GM12878 (cell line): Measurements from ENCODE around the gene LEMD3.
A peak's percentile ranks its signal among the peaks of the same experiment; 100 is the strongest.

Experiments
- ASH2L ChIP-seq: fragments of 300-600, 200-600 bp; sonication (generic); IDR thresholded peaks from 2 replicates; pipeline ENCODE4 v1.6.1; 2017; ENCODE audit warnings: low read depth, mild to moderate bottlenecking, borderline replicate concordance
- ATF3 ChIP-seq: IDR thresholded peaks from 2 replicates; pipeline ENCODE4 v1.6.1; 2011; ENCODE audit warnings: low read depth, mild to moderate bottlenecking, low read length, moderate library complexity, borderline replicate concordance; ENCODE audit errors: extremely low read depth
- BHLHE40 ChIP-seq, 2 experiments: fragments of 450-650 bp in 1 of 2; IDR thresholded peaks; 2 replicates each; pipeline ENCODE4 v1.6.1; 2011 to 2017; ENCODE audit warnings: low read depth in 2 of 2, borderline replicate concordance in 1 of 2, improper control_type of control experiment in 1 of 2, low read length in 1 of 2, mild to moderate bottlenecking in 1 of 2
- CTCF ChIP-seq, 3 experiments: IDR thresholded peaks in 2 of 3; conservative IDR thresholded peaks in 1 of 3; 2 replicates each; pipeline ENCODE4 v1.5.1; 2011; ENCODE audit warnings: low read depth in 3 of 3, low read length in 3 of 3, mild to moderate bottlenecking in 3 of 3, control low read depth in 2 of 3, moderate library complexity in 2 of 3, inconsistent platforms in 1 of 3, mixed read lengths in 1 of 3; ENCODE audit not compliant: control insufficient read depth in 2 of 3, insufficient read depth in 1 of 3; ENCODE audit errors: extremely low read depth in 1 of 3
- EP300 ChIP-seq, 2 experiments: fragments of 150-350 bp in 1 of 2; IDR thresholded peaks; 2 replicates each; pipeline ENCODE4 v1.6.1; 2011 to 2012; ENCODE audit warnings: low read depth in 2 of 2, low read length in 2 of 2, borderline replicate concordance in 1 of 2, improper control_type of control experiment in 1 of 2, inconsistent platforms in 1 of 2; ENCODE audit not compliant: control insufficient read depth in 1 of 2
- FOXM1 ChIP-seq: IDR thresholded peaks from 2 replicates; pipeline ENCODE4 v1.6.1; 2012; ENCODE audit warnings: low read depth, mild to moderate bottlenecking, inconsistent platforms, low read length, moderate library complexity
- GABPA ChIP-seq: IDR thresholded peaks from 2 replicates; pipeline ENCODE4 v1.6.1; 2014; ENCODE audit warnings: antibody characterized with exemption, low read depth, mild to moderate bottlenecking, inconsistent platforms
- IRF3 ChIP-seq: fragments of 450-650 bp; IDR thresholded peaks from 2 replicates; pipeline ENCODE4 v1.6.1; 2014; ENCODE audit warnings: mild to moderate bottlenecking
- JUND ChIP-seq: IDR thresholded peaks from 2 replicates; pipeline ENCODE4 v1.6.1; 2012; ENCODE audit warnings: low read depth, mild to moderate bottlenecking, low read length, improper control_type of control experiment, moderate library complexity
- MEF2A ChIP-seq: IDR thresholded peaks from 2 replicates; pipeline ENCODE4 v1.6.1; 2011; ENCODE audit warnings: low read depth, mild to moderate bottlenecking, low read length, moderate library complexity; ENCODE audit not compliant: insufficient read depth
- POLR2A ChIP-seq: IDR thresholded peaks from 2 replicates; pipeline ENCODE4 v1.6.1; 2011; ENCODE audit warnings: low read depth, mild to moderate bottlenecking, low read length
- RAD21 ChIP-seq: IDR thresholded peaks from 2 replicates; pipeline ENCODE4 v1.6.1; 2011; ENCODE audit warnings: mild to moderate bottlenecking, low read depth, low read length, moderate library complexity; ENCODE audit not compliant: insufficient read depth
- TAF1 ChIP-seq: IDR thresholded peaks from 2 replicates; pipeline ENCODE4 v1.6.1; 2011; ENCODE audit warnings: mild to moderate bottlenecking, low read depth, low read length, borderline replicate concordance
- ZNF592 ChIP-seq: fragments of 450-650 bp; IDR thresholded peaks from 2 replicates; pipeline ENCODE4 v1.6.1; 2017; ENCODE audit warnings: mild to moderate bottlenecking, moderate library complexity

- no peak for TF ChIP-seq IRF3
- TF ChIP-seq CTCF (IDR thresholded peaks at IDR 0.05 in 2 of 3, conservative IDR thresholded peaks at IDR 0.05 in 1 of 3; ENCODE audit: control insufficient read depth in 2 of 3, extremely low read depth in 1 of 3, insufficient read depth in 1 of 3, low read depth in 3 of 3, low read length in 3 of 3): 0 out of 6 replicates have a peak, but pooled peaks of 1 of the 3 experiments have one; percentile 7
- TF ChIP-seq GABPA: no peak
- TF ChIP-seq MEF2A: no peak
- TF ChIP-seq FOXM1: no peak
- TF ChIP-seq POLR2A: no peak
- no peak for TF ChIP-seq ASH2L
- TF ChIP-seq EP300 (IDR thresholded peaks at IDR 0.05; ENCODE audit: borderline replicate concordance in 1 of 2, control insufficient read depth in 1 of 2, low read depth in 2 of 2, low read length in 2 of 2): no peak
- TF ChIP-seq BHLHE40 (IDR thresholded peaks at IDR 0.05; ENCODE audit: borderline replicate concordance in 1 of 2, low read depth in 2 of 2, low read length in 1 of 2): no peak
- no peak for TF ChIP-seq TAF1
- TF ChIP-seq ATF3: no peak
- no peak for TF ChIP-seq JUND
- TF ChIP-seq RAD21: peak; percentile 12; the same call in 1 of the 2 replicates
- no peak for TF ChIP-seq ZNF592
Observed at GRCh38 chr12:65171870-65172269, 2.5 kb downstream of the LEMD3 start.
